ENCODE data around the gene CLMN. TPM values are rescaled to one million over a fixed set of nuclear protein-coding genes. Genes with fewer than 3 reads are reported as not detected.

Gene CLMN
- 1.9 and 2.1 TPM in 2 replicates for total RNA-seq

GRCh38 chr14:95319312-95320077 lies at the start of gene CLMN:
CLMN (minus strand) TSS chr14:95319908; CDS start chr14:95319792, 116 bp downstream.

GRCh38 chr14:95157327-95158189 lies 162.2 kb downstream of the CLMN start, which contains the start of gene DICER1:
DICER1 (minus strand) TSS chr14:95157529; CDS start chr14:95133458, 24,071 bp downstream.

Other genes with a start within 250 kb of the CLMN start
- 15.6 and 19.1 TPM in 2 replicates for gene DICER1, start 162.4 kb downstream of the CLMN start, total RNA-seq
- 5.3 and 6.5 TPM in 2 replicates for gene SYNE3, start 196.7 kb upstream of the CLMN start, total RNA-seq
- gene GLRX5, start 215.1 kb upstream of the CLMN start, total RNA-seq: 43.7 and 45.5 TPM in 2 replicates

All from epithelial cell of alveolus of lung (primary cell).